A673 (cell line): ENCODE measurements around the gene PLCL1.

Experiments used
- EZH2 ChIP-seq: fragments of 200-600 bp; sonication (generic); IDR thresholded peaks from 2 replicates; pipeline ENCODE4 v1.6.1; 2017; ENCODE audit warnings: borderline replicate concordance, low read depth, mild to moderate bottlenecking, mixed read lengths, antibody characterized with exemption, low read length; ENCODE audit not compliant: poor library complexity, severe bottlenecking
- TF ChIP-seq, protein P1 (sequence below): fragments of 300-800, 200-600 bp; sonication (generic); conservative IDR thresholded peaks from 2 replicates; pipeline ENCODE4 v1.5.1; 2017; ENCODE audit warnings: low read depth, mild to moderate bottlenecking, antibody characterized with exemption, low read length, moderate library complexity, mixed read lengths

DNA sequence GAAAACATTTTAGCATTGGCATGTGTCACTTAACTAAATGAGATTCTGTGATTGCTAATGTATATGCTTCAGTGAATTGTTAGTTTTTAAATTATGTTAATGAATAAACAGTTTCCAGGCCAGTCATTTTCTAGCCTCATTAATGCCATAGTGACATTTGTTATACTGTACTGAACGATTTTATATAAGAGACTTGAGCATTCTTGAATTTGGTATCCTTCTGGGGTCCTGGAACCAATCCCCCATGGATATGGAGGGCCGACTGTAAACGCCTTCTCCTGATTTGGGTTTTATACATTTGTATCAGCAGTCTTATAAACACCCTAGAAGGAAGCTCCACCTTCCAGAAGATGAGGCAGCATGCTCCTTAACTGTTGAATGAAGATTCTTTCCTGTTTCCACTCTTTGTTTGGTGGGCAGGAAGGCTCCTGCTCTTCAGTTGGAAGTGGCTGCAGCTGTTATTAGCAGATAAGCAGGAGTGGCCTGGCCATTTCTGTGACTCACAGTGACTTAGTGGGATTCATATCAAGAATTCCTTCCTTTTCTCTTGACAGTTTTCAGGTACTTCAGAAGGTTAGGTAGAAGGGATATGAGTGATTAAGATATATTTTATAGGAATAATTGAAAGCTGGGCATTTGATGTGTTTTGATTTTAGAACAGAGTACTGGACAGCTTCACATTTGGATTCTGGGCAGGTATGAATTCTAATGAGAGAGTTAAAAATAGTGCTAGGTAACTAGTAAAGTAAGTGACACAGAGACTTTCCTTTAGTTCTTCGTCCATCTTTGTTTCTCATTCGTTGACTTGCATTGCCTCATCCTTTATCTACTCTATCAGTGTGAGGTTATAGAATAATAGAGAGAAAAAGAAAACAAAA lies 124.9 kb downstream of the PLCL1 start:
- TF ChIP-seq EZH2, result no peak
- TF ChIP-seq, protein P1, sequence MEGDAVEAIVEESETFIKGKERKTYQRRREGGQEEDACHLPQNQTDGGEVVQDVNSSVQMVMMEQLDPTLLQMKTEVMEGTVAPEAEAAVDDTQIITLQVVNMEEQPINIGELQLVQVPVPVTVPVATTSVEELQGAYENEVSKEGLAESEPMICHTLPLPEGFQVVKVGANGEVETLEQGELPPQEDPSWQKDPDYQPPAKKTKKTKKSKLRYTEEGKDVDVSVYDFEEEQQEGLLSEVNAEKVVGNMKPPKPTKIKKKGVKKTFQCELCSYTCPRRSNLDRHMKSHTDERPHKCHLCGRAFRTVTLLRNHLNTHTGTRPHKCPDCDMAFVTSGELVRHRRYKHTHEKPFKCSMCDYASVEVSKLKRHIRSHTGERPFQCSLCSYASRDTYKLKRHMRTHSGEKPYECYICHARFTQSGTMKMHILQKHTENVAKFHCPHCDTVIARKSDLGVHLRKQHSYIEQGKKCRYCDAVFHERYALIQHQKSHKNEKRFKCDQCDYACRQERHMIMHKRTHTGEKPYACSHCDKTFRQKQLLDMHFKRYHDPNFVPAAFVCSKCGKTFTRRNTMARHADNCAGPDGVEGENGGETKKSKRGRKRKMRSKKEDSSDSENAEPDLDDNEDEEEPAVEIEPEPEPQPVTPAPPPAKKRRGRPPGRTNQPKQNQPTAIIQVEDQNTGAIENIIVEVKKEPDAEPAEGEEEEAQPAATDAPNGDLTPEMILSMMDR, result no peak
